NCI-H460 (cell line): ENCODE data around the gene RALGAPA2. TPM values are rescaled to one million over a fixed set of nuclear protein-coding genes. Genes with fewer than 3 reads are reported as not detected.

Source experiments
- DNase-seq: peaks from one replicate; pipeline ENCODE4 v3.0.0-alpha.2; 2016; ENCODE audit warnings: low read depth; ENCODE audit errors: extremely low read depth
- total RNA-seq: library from RNA; depleted of rRNA; stranded (reverse); fragments of >200 nt; shearing (Covaris generic); gene quantifications from 2 replicates; pipeline ENCODE4 v1.2.3, GENCODE V29; 2014

The RALGAPA2 gene
- total RNA-seq, 1 experiment from 2014 or later = 9.2 TPM

DNA sequence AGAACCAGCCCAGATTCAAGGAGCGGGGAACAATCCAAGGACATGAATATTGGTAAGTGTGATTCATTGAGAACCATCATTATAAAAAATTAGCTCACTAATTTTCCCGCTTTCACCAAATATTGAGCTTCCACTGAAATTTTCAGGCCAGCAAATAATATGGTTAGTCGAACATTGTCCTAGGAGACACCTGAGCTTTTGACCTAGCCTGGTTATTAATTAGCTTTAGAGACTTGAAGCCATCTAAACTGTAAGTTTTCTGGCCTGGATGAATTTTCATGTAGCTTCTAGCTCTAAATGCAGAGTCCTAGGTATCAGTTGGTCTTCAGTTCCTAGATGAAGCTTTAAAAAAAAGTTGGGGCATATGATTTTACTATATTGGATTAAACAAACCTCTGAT lies 17.1 kb upstream of the RALGAPA2 start:
- DNase-seq = no peak

DNA sequence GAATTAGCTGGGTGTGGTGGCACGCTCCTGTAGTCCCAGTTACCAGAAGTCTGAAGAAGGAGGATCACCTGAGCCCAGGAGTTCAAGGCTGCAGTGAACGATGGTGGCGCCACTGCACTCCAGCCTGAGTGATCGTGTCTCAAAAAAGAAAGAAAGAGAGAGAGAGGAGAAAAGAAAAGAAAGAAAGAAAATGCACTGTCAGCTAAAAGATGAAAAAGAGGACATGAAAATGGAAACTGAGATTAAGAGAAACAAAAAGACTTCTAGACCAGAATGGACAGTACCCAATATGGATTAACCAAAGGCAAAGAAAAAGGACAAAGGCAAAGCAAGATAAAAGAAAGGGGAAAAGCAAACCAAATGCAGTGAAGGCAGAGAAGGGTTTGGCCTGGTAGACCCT lies 9.0 kb upstream of the RALGAPA2 start:
- no peak for DNase-seq

- DNase-seq = no peak
These were observed 7.7 kb upstream of the RALGAPA2 start for GRCh38 chr20:20720158-20720557.

DNA sequence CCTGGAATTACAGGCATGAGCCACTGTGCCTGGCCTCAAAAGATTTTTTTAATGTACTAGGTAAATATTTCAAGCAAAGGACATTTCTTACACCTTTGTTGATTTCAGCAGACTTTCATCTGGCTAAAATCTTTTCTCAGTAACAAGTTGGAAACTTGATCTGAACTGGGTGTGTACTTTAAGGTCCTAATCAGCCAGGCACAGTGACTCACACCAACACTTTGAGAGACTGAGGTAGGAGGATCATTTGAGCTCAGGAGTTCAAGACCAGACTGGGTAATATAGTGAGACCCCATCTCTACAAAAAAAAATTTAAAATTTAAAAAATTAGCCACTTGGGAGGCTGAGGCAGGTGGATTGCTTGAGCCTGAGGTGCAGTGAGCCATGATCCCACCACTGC lies 7.0 kb upstream of the RALGAPA2 start:
- DNase-seq = no peak

DNA sequence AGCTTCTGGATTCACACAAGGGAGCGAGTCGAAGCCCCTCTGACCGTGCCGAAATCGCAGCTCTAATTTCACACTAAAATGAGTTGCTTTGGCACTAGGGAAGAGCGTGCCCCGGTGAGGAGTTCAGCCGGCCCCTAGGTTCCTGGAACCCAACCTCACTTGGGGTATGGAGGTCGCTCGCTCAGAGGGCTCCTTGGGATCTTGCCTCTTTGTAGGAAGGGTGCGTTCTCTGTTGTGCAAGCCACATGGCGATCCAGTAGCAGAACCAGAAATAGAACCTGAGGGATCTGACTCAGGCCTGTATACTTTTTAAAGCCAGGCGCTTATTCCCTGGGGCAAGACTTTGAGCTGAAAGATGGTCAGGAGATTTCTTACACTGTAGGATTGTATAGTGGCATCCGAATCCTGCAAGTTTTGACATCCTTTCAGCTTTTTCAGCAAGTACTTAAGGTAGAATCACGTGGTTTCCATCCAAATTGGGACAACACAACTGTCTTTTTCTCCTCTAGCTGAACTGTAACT lies 861 bp upstream of the RALGAPA2 start:
- no peak for DNase-seq

DNA sequence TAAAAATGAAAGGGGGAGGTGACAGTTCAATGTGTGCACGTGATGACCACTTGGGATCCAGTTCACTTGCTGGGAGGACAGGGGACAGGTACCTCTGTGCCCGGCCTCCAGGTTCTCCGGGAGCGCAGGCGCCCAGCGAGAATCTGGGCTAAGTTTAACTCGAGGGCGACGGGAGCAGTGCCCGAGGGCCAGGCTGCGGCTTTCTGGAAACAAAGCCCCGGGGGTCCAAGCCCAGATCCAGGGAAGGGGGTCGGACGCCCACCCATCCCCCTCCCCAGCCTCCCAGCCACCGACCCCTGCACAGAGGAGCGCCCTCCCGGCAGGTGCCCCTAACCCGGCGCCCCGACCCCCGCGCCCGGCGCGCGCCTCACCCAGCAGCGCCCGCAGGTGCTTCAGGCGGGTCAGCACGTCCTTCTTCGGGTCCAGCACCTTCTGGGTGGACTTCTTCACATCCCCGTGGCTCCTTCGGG lies 405 bp downstream of the RALGAPA2 start:
- DNase-seq = no peak

DNA sequence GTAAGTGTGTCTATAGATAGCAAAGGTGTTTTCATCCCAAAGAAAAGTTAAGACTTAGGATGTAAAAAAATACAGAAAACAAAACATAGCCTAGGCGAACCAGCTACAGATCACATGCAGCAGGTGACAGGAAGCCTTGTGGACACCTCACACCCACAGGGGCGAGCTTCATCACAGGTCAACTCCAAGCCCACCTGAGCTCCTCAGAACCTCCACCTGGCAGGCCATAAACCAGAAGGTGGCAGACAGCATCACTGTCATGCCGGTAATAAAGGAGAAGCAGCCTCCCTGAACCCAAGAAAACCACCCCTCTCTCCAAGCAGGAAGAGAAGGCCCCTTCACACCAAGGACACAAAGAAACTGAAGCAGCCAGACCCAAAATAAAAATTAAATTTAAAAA lies 1.0 kb downstream of the RALGAPA2 start:
- DNase-seq = no peak

DNA sequence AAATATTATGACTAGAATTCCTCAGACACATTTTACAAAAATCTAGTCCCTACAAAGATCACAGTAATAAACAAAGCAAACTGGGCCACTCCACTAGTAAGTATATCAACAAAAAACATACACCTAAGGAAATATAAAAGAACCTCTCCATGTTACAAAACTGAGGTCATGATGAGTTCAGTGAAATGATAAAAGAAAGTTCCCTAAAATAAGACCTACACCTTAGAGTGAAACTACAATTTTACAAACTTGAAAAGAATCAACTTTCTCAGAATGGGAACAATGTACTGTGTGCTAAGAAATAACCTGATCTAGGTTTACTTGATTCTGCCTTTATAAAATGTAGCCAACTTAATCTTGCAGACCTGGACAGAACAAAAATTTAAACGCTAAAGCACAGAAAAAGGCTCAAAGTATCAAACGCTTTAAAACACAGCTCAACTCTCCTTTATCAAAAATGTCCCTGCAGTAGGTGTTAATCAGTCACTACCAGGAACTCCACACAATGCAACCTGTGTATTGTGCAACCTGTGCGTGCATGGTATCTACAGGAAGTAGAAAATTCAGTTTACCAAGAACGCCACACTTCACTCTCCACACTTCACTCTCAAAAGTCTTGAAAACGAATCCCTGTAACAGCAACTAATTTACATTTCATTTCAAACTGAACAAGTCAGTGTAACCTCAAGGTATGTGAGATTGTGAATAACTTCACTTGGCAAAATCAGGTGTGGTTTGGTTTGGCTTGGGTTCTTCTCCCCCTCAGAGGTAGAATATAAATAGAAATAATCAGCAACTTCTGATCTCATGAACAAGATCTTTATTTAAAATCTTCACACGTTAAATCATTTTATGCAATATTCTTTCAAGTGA lies 1.8 kb downstream of the RALGAPA2 start:
- DNase-seq = no peak

DNA sequence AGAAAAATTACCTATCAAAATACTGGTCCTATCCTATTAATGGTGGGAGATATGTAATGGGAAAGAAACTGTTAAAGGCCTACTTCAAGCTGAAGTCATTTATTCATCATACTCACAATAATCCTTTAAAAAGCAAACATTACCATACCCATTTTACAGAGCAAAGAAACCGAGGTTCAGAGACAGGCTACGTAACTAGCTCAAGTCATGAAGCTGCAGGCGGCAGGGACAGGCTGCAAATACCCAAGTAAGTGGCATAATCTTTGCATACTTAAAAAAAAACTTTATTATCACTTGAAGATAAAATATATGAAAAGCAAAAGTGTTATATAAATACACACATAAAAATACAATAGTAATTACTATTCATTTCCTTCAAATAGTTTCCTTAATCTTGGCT lies 2.6 kb downstream of the RALGAPA2 start:
- no peak for DNase-seq

GRCh38 chr20:20706285-20706684 lies 6.2 kb downstream of the RALGAPA2 start:
- no peak for DNase-seq

DNA sequence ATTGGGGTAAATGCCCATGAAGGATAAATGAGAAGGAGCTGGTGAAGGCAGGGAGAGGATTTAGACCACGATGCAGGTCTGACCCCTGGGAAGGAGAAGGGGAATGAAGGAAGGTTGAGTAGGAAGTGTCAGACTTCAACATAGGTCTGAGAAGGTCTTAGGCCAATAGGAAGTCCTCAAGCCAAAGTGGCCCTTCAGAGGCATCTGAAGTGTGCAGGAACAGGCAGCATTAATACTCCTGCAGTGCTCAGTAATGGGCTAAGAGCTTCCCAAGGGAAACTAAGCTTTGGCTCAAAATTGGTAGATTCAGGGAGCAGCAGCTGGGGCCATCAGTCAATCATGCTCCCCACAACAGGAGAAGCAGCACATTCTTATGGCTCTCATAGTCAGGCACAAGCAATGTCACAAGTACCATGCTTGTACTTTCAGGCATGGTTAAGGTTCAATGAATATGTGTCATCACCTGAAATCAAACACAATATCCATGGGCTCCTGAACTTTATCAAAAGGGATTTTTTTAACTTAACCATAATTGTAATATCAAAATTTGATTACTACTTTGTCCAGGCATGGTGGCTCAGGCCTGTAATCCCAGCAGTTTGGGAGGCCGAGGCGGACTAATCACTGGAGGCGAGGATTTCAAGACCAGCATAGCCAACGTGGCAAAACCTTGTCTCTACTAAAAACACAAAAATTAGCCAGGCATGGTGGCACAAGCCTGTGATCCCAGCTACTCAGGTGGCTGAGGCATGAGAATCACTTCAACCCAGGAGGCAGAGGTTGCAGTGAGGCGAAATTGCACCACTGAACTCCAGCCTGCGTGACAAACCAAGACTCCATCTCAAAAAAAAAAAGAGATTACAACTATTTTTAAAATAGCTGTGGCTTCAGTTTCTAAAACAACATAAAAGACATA lies 9.9 kb downstream of the RALGAPA2 start:
- no peak for DNase-seq

- no peak for DNase-seq
These were observed 12.5 kb downstream of the RALGAPA2 start for GRCh38 chr20:20699917-20700316.

DNA sequence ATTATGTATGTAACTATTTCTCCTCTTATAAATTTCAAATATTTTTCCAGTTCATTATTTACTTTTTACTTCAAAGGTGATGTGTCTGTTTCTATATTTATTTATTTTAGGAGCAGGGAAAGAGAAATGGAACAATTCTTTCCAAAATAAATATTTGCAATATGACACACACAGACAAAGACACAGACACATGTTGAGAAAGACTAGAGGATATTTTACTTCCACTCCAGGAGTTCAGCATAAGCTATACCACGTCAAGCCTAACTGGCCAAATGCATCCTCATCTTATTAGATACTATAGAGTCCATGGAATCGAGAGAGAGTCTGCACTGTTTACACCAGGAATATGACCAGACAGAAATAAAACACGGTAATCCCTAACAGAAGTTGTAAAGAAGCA lies 13.3 kb downstream of the RALGAPA2 start:
- DNase-seq = no peak

DNA sequence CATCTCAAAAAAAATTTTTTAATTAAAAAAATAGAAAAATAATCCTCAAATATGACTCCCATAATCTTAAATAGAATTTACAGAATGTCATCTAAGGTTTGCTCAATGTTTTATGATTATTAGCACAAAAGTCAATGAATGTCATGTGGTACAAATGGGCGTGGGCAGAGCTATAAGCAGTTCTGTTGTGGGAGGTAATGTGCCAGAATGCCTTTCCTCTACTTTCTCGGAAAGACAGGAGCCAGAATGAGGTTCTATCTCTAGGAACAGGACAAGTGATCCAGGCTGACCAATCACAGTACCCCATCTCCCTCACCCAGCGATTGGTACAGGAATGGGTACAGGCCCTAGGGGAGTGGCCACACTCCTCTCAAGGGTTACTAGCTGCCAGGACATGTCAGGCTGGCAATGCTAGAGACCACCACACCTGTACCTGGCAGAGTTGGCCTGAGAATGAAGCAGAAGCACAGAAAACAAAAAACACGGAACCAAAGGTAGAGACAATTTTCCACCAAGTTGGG lies 15.1 kb downstream of the RALGAPA2 start:
- DNase-seq = no peak

- no peak for DNase-seq
These were observed 17.1 kb downstream of the RALGAPA2 start for GRCh38 chr20:20695250-20695816.

GRCh38 chr20:20694591-20694990 lies 17.9 kb downstream of the RALGAPA2 start:
- DNase-seq = no peak

GRCh38 chr20:20692587-20692986 lies 19.9 kb downstream of the RALGAPA2 start:
- DNase-seq = no peak

DNA sequence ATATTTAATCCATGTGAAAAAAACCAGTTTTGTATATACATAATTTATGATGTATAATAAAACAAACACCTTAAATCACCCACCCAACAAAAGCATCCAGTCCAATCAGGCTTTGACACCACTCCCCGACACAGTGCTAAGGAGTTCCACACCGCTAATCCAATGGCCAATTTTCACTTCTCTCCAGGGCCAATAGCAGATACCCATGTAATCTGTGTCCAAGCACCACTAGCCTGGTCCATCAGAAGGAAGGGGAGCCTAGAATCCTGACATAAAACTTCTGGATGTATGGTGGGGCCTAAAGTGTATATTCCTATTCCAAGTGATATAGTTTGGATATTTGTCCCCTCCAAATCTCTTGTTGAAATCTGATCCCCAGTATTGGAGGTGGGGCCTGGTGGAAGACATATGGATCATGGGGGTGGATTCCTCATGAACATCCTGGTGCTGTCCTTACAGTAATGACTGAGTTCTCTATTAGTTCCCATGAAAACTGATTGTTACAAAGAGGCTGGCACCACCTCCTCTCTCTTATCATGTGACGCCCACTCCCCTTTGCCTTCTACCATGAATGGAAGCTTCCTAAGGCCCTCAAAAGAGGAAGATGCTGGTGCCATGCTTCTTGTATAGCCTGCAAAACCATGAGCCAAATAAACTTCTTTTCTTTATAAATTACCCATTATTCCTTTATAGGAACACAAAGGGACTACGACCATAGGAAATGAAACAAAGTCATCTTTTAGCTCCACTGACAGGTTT lies 20.8 kb downstream of the RALGAPA2 start:
- no peak for DNase-seq

DNA sequence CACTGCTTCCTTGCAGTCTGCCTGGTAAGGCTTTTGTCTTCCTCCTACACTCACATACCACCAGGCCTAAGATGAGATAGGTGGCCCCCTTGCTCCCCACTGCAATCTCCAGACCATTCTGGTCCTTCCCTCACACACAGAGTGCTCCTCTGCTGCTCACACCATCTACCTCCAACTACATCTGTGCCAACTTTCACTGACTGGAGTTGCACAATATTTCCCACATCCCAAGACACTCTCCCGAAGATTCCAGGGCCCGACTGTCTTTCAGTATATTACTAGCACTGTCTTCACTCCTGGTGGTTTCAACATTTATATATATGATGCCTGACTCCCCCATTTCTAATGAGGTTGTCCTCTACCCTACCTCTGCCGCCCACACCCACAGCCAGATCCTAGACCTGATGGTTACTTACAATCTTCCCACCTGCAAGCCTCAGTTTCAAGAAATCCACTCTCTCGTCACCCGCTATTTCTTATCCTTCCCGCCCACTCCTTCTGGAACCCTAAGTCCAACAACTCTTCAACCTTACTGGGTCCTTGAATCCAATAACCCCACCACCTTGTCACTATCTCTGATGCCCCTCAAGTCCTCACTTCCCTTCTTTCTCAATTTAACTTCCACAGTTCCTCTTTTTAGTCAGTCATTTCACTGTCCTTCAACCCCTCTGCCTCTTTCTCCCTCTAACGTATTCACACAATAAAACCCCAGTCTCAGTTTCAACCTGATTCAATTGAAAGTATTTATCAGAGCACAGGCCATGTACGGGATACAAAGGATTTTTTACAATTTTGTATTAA lies 21.6 kb downstream of the RALGAPA2 start:
- no peak for DNase-seq
